CD14-positive monocyte (primary cell): Measurements from ENCODE around the gene TIMELESS. TPM values are rescaled to one million over a fixed set of nuclear protein-coding genes. Genes with fewer than 3 reads are reported as not detected.

Source experiments
- DNase-seq, 3 donors: peaks; one replicate each; pipeline ENCODE4 v3.0.0-alpha.2; 2011 to 2022
- H2AFZ ChIP-seq: 2 replicates; pipeline ENCODE4 v1.6.0; 2012; ENCODE audit warnings: mild to moderate bottlenecking, low read depth, low read length, inconsistent platforms; ENCODE audit not compliant: insufficient read depth, poor library complexity, severe bottlenecking
- H3K27ac ChIP-seq, 2 donors: 1 replicate in 1 of 2; 2 replicates in 1 of 2; pipeline ENCODE4 v1.5.1; 2012 to 2013; ENCODE audit warnings: low read length in 2 of 2, control low read depth in 1 of 2, inconsistent platforms in 1 of 2, low read depth in 1 of 2, mild to moderate bottlenecking in 1 of 2
- H3K27me3 ChIP-seq, 2 donors: one replicate each; pipeline versions ENCODE4 v1.6.0 to v1.6.1; 2011 to 2013; ENCODE audit warnings: low read length in 2 of 2; ENCODE audit not compliant: control insufficient read depth in 2 of 2, insufficient read depth in 2 of 2
- H3K36me3 ChIP-seq, 2 donors: replicated peaks in 1 of 2; 1 replicate in 1 of 2; 2 replicates in 1 of 2; pipeline versions ENCODE4 v1.5.1 to v1.6.1; 2012 to 2013; ENCODE audit warnings: low read length in 2 of 2, control low read depth in 1 of 2, inconsistent platforms in 1 of 2, mild to moderate bottlenecking in 1 of 2; ENCODE audit not compliant: insufficient read depth in 2 of 2, control insufficient read depth in 1 of 2
- H3K4me1 ChIP-seq, 2 donors: 1 replicate in 1 of 2; 2 replicates in 1 of 2; pipeline versions ENCODE4 v1.5.1 to v1.6.1; 2012 to 2013; ENCODE audit warnings: low read length in 2 of 2, control low read depth in 1 of 2, inconsistent platforms in 1 of 2, mild to moderate bottlenecking in 1 of 2, moderate library complexity in 1 of 2; ENCODE audit not compliant: insufficient read depth in 2 of 2, control insufficient read depth in 1 of 2
- H3K4me2 ChIP-seq: replicated peaks from 2 replicates; pipeline ENCODE3; 2012; ENCODE audit warnings: low read length, moderate library complexity, mild to moderate bottlenecking; ENCODE audit not compliant: poor library complexity, severe bottlenecking; ENCODE audit errors: extremely low read depth
- H3K4me3 ChIP-seq, 3 experiments: fragments of 200-600 bp in 1 of 3; sonication (generic) in 1 of 3; replicated peaks in 1 of 3; 1 replicate in 2 of 3; 2 replicates in 1 of 3; pipeline ENCODE4 v1.5.1; 2011 to 2013; ENCODE audit warnings: low read length in 3 of 3, mild to moderate bottlenecking in 3 of 3, control low read depth in 2 of 3, low read depth in 2 of 3, inconsistent platforms in 1 of 3, moderate library complexity in 1 of 3
- H3K79me2 ChIP-seq: 2 replicates; pipeline ENCODE4 v1.6.0; 2012; ENCODE audit warnings: mild to moderate bottlenecking, control low read depth, inconsistent platforms, low read length, moderate library complexity; ENCODE audit not compliant: insufficient read depth
- H3K9ac ChIP-seq: 2 replicates; pipeline ENCODE4 v1.6.0; 2017; ENCODE audit warnings: low read length, mild to moderate bottlenecking; ENCODE audit not compliant: insufficient read depth, poor library complexity, severe bottlenecking
- H3K9me3 ChIP-seq, 2 donors: replicated peaks in 1 of 2; 1 replicate in 1 of 2; 2 replicates in 1 of 2; pipeline versions ENCODE4 v1.5.1 to v1.6.1; 2012 to 2013; ENCODE audit warnings: low read length in 2 of 2, control low read depth in 1 of 2; ENCODE audit not compliant: control insufficient read depth in 1 of 2, insufficient read depth in 1 of 2
- H4K20me1 ChIP-seq: 2 replicates; pipeline ENCODE4 v1.6.0; 2012; ENCODE audit warnings: mild to moderate bottlenecking, low read length, control low read depth, moderate library complexity; ENCODE audit not compliant: insufficient read depth
- H3K27ac Mint-ChIP-seq, 7 donors: one replicate each; pipeline ENCODE4 v1.8.0; 2020; ENCODE audit warnings: mild to moderate bottlenecking in 7 of 7, mixed read lengths in 7 of 7, moderate library complexity in 6 of 7, inconsistent platforms in 2 of 7
- H3K27me3 Mint-ChIP-seq, 3 donors: one replicate each; pipeline ENCODE4 v1.8.0; 2021 to 2022; ENCODE audit warnings: low read depth in 3 of 3, mild to moderate bottlenecking in 3 of 3, mixed read lengths in 3 of 3, moderate library complexity in 3 of 3, inconsistent platforms in 1 of 3
- H3K36me3 Mint-ChIP-seq, 2 donors: one replicate each; pipeline ENCODE4 v1.8.0; 2020; ENCODE audit warnings: mixed read lengths in 2 of 2, inconsistent platforms in 1 of 2, mild to moderate bottlenecking in 1 of 2
- H3K4me1 Mint-ChIP-seq: one replicate; pipeline ENCODE4 v1.8.0; 2020; ENCODE audit warnings: mild to moderate bottlenecking, mixed read lengths
- H3K4me3 Mint-ChIP-seq, 2 donors: one replicate each; pipeline ENCODE4 v1.8.0; 2020; ENCODE audit warnings: mild to moderate bottlenecking in 2 of 2, mixed read lengths in 2 of 2, moderate library complexity in 1 of 2
- H3K9me3 Mint-ChIP-seq, 7 donors: one replicate each; pipeline ENCODE4 v1.8.0; 2020 to 2022; ENCODE audit warnings: mixed read lengths in 7 of 7, mild to moderate bottlenecking in 6 of 7, moderate library complexity in 6 of 7, inconsistent platforms in 2 of 7
- CTCF ChIP-seq: fragments of 200-600 bp; IDR thresholded peaks from one replicate; pipeline ENCODE4 v1.8.0; 2022; ENCODE audit warnings: antibody characterized with exemption, mild to moderate bottlenecking
- WGBS: methylation state at CpG from one replicate; pipeline ENCODE4 v1.1.5; 2013; ENCODE audit warnings: missing lambda C conversion rate; ENCODE audit not compliant: insufficient coverage; 5-methylcytosine and 5-hydroxymethylcytosine counted together
- intact Hi-C, 2 donors: fragments of 100-400 bp; cut with micrococcal nuclease; formaldehyde crosslinking; loops; one replicate each; pipeline versions ENCODE4 v1.15.0 to v1.15.1; 2023
- polyA plus RNA-seq, 3 donors: library from polyadenylated mRNA; depleted of rRNA in 1 of 3; unstranded in 2 of 3; stranded (reverse) in 1 of 3; fragments of 300-500 nt in 2 of 3; fragments of >200 nt in 1 of 3; fragmentation: Illumina TruSeq in 2 of 3; gene quantifications; 1 replicate in 2 of 3; 2 replicates in 1 of 3; pipeline ENCODE4 v1.2.3, GENCODE V29; 2012 to 2021

The TIMELESS gene
- polyA plus RNA-seq, 3 donors, result 1.5 to 2.3 (median 1.5) TPM

GRCh38 chr12:56487448-56488040 lies 38.3 kb upstream of the TIMELESS start:
- peaks cover 26% of the 10 kb centered on the region for H3K4me1 Mint-ChIP-seq
- H3K79me2 ChIP-seq, result no peaks in the 10 kb centered on the region
- peak overlapping the region; percentile 83 for H3K4me2 ChIP-seq
- H3K4me3 ChIP-seq, result peak overlapping the region; percentile 23 to 69 (median 39)
- peaks cover 27 to 52% of the 10 kb centered on the region in 2 donors for H3K27me3 ChIP-seq
- H3K9ac ChIP-seq, result no peak overlapping the region
- no peak for TF ChIP-seq CTCF
- H4K20me1 ChIP-seq, result no peaks in the 10 kb centered on the region
- H3K9me3 ChIP-seq, result peaks cover 3 to 6% of the 10 kb centered on the region in 2 donors
- H3K9me3 Mint-ChIP-seq, result peaks cover 5 to 22% (median 12%) of the 10 kb centered on the region in 7 donors
- H2AFZ ChIP-seq, result peak overlapping the region; percentile 79
- whole genome bisulfite sequencing, result 9% methylated on average over 44 of the region's 44 CpGs
- no peak overlapping the region for H3K27ac ChIP-seq
- peak overlapping the region in 1 of 7 donors; percentile 50 for H3K27ac Mint-ChIP-seq
- peaks cover 15 to 20% of the 10 kb centered on the region in 2 donors for H3K4me1 ChIP-seq
- H3K36me3 Mint-ChIP-seq, result peaks cover 6 to 8% of the 10 kb centered on the region in 2 donors
- intact Hi-C loops, result no loop called here
- H3K4me3 Mint-ChIP-seq, result peak overlapping the region; percentile 81 to 94
- DNase-seq, result no peak
- H3K27me3 Mint-ChIP-seq, result peaks cover 49 to 60% (median 58%) of the 10 kb centered on the region in 3 donors
- no peaks in the 10 kb centered on the region for H3K36me3 ChIP-seq

DNA sequence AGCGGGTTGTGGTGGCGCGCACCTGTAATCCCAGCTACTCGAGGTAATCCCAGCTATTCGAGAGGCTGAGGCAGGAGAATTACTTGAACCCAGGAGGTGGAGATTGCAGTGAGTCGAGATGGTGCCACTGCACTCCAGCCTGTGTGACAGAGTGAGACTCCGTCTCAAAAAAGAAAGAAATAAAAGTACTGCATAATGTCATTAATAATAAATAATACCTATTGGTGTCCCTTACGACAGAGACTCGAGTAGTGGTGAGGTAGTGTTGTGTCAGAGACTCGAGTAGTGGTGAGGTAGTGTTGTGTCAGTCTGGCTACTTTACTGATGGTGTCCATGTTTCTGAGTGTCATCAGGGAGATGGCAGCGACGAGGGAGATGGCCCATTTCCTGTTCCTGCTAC lies 37.5 kb upstream of the TIMELESS start:
- peaks cover 27 to 47% of the 10 kb centered on the region in 2 donors for H3K27me3 ChIP-seq
- peaks cover 5 to 22% (median 12%) of the 10 kb centered on the region in 7 donors for H3K9me3 Mint-ChIP-seq
- H3K4me3 Mint-ChIP-seq, result peak overlapping the region in 1 of 2 donors; percentile 94
- peaks cover 15 to 20% of the 10 kb centered on the region in 2 donors for H3K4me1 ChIP-seq
- H3K79me2 ChIP-seq, result no peaks in the 10 kb centered on the region
- H3K36me3 Mint-ChIP-seq, result peaks cover 6 to 8% of the 10 kb centered on the region in 2 donors
- peaks cover 3 to 6% of the 10 kb centered on the region in 2 donors for H3K9me3 ChIP-seq
- no peaks in the 10 kb centered on the region for H3K36me3 ChIP-seq
- no peak overlapping the region for H2AFZ ChIP-seq
- TF ChIP-seq CTCF, result no peak
- no peak overlapping the region for H3K4me2 ChIP-seq
- no peak overlapping the region for H3K27ac ChIP-seq
- H3K9ac ChIP-seq, result no peak overlapping the region
- no peak overlapping the region for H3K27ac Mint-ChIP-seq
- intact Hi-C loops, result no loop called here
- H3K27me3 Mint-ChIP-seq, result peaks cover 49 to 57% (median 54%) of the 10 kb centered on the region in 3 donors
- peaks cover 26% of the 10 kb centered on the region for H3K4me1 Mint-ChIP-seq
- 87% methylated on average over 7 of the region's 12 CpGs for WGBS
- no peaks in the 10 kb centered on the region for H4K20me1 ChIP-seq
- no peak overlapping the region for H3K4me3 ChIP-seq
- no peak for DNase-seq
